ENCODE measurements around the gene TSHZ1. TPM values are rescaled to one million over a fixed set of nuclear protein-coding genes. Genes with fewer than 3 reads are reported as not detected.
A peak's percentile ranks its signal among the peaks of the same experiment; 100 is the strongest.

TSHZ1 gene
- total and polyA plus RNA-seq, 10 donors = 4.1 to 26.4 (median 18.2) TPM

DNA sequence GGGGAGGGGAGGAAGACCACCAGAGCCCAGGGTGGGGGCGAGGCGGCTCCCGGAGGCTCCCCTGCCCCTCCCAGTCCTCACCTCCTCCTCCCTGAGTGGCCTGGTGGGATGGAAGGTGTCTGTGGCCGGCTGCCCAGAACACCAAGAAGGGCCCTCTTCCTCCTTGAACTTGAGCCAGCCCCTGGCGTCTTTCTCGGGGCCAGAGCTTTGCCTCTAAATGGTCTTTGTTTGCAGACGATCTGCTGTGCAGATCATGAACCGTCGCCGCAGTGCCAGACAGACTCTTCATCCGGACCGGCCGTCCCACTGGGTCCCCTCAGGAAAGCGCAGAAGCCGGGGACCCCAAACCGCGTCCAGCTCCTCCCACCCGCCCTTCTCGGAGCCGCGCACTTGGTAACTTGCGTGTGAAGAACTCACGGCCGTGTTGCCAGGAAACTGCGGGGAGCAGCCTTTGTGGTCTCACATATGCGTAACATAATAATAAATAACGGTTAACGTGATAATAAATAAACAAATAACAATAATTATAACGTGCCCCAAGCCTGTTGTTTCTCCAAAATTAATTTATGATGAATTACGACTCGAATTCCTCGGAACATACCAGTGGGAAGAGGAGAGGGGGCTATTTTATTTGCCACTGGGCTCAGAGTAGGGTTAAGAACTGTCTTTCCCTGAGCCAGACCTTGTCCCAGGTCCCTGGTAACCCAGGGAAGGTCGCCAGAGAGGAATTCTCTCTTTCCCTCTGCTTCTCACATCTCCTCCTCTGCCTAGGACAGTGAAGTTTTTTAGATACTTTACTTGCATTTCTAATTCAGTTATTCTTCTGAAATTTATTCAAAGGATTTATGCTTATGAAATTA, 42.6 kb upstream of the TSHZ1 start:
- 46 to 71% (median 63%) methylated on average over 33 of the region's 33 CpGs for WGBS, 5 donors
- no peaks in the 10 kb centered on the region for H3K36me3 ChIP-seq
- no peaks in the 10 kb centered on the region for H3K9me3 ChIP-seq
- TF ChIP-seq, protein P1, sequence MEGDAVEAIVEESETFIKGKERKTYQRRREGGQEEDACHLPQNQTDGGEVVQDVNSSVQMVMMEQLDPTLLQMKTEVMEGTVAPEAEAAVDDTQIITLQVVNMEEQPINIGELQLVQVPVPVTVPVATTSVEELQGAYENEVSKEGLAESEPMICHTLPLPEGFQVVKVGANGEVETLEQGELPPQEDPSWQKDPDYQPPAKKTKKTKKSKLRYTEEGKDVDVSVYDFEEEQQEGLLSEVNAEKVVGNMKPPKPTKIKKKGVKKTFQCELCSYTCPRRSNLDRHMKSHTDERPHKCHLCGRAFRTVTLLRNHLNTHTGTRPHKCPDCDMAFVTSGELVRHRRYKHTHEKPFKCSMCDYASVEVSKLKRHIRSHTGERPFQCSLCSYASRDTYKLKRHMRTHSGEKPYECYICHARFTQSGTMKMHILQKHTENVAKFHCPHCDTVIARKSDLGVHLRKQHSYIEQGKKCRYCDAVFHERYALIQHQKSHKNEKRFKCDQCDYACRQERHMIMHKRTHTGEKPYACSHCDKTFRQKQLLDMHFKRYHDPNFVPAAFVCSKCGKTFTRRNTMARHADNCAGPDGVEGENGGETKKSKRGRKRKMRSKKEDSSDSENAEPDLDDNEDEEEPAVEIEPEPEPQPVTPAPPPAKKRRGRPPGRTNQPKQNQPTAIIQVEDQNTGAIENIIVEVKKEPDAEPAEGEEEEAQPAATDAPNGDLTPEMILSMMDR (IDR thresholded peaks at IDR 0.05 in 8 of 11, conservative IDR thresholded peaks at IDR 0.05 in 3 of 11) = no peak
- TF ChIP-seq POLR2AphosphoS5 (IDR thresholded peaks at IDR 0.05) = peak in 2 of 3 donors; percentile 13 to 28
- peaks cover 0 to 6% (median 0%) of the 10 kb centered on the region in 6 donors for H3K4me1 ChIP-seq
- H3K27ac ChIP-seq = no peak overlapping the region
- peak overlapping the region in 4 of 8 donors; percentile 8 to 54 (median 24) for H3K4me3 ChIP-seq
- H3K27me3 ChIP-seq (replicated peaks in 1 of 7) = peaks cover 0 to 3% (median 0%) of the 10 kb centered on the region in 7 donors
- intact Hi-C loops (cut with DNase I; ENCODE audit: low total_unique reads) = no loop called here
- no peak for DNase-seq

DNA sequence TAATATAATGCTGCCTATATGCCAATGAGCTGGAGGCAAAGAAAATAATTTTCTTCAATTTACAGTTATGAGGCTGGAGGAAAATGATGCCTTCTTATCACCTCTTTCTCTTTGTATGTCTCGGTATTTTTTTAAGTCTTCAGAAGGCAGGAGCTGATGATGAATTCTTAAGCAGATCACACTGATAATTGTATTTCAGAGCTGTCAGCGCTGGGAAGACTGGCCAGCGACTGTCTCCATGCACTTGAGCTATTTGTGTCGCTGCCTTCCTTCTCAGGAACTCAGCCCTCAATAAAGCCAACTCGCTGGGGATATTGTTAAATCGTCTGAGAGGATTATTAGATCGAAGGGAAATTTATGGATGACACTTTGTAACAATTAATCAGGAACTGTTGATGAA, 42.0 kb upstream of the TSHZ1 start:
- intact Hi-C loops (cut with DNase I; ENCODE audit: low total_unique reads) = no loop called here
- no peak overlapping the region for H3K4me3 ChIP-seq
- H3K27me3 ChIP-seq (replicated peaks in 1 of 7) = peaks cover 0 to 3% (median 0%) of the 10 kb centered on the region in 7 donors
- no peaks in the 10 kb centered on the region for H3K9me3 ChIP-seq
- WGBS, 5 donors = 64 to 78% (median 74%) methylated on average over 7 of the region's 7 CpGs
- no peak overlapping the region for H3K27ac ChIP-seq
- no peak for DNase-seq
- H3K4me1 ChIP-seq = peaks cover 0 to 11% (median 0%) of the 10 kb centered on the region in 6 donors
- no peak for TF ChIP-seq POLR2A (IDR thresholded peaks at IDR 0.05)
- TF ChIP-seq, protein P1 (IDR thresholded peaks at IDR 0.05 in 8 of 11, conservative IDR thresholded peaks at IDR 0.05 in 3 of 11) = no peak
- no peak for TF ChIP-seq POLR2AphosphoS5 (IDR thresholded peaks at IDR 0.05)
- H3K36me3 ChIP-seq = no peaks in the 10 kb centered on the region

DNA sequence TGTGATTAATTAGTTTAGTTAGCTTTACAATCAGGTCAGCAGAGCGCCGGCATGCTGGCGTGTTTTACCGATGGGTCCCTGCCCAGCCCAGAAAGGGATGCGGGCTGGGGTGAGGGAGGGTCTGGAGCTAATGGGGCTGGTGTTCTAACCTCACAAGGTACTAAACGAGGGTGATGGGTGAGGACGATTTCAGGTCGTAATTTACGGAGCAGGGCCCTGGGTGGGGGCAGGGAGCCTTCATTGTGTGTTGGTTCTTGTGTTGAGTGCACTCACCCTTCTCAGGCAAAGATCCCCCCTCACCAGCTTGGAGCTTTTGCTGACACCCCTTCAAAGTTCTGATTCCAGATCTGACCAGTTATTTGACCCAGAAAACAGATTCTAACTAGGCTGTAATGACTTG, 41.2 kb upstream of the TSHZ1 start:
- peaks cover 0 to 3% (median 0%) of the 10 kb centered on the region in 7 donors for H3K27me3 ChIP-seq (replicated peaks in 1 of 7)
- H3K27ac ChIP-seq = no peak overlapping the region
- H3K4me1 ChIP-seq = peaks cover 0 to 11% (median 0%) of the 10 kb centered on the region in 6 donors
- no peak overlapping the region for H3K4me3 ChIP-seq
- intact Hi-C loops (cut with DNase I; ENCODE audit: low total_unique reads) = no loop called here
- no peak for TF ChIP-seq POLR2AphosphoS5 (IDR thresholded peaks at IDR 0.05)
- TF ChIP-seq, protein P1 (IDR thresholded peaks at IDR 0.05 in 8 of 11, conservative IDR thresholded peaks at IDR 0.05 in 3 of 11) = no peak
- no peak for TF ChIP-seq POLR2A (IDR thresholded peaks at IDR 0.05)
- no peak for DNase-seq
- whole genome bisulfite sequencing, 5 donors = 87 to 93% (median 89%) methylated on average over 9 of the region's 9 CpGs
- no peaks in the 10 kb centered on the region for H3K36me3 ChIP-seq
- H3K9me3 ChIP-seq = no peaks in the 10 kb centered on the region

DNA sequence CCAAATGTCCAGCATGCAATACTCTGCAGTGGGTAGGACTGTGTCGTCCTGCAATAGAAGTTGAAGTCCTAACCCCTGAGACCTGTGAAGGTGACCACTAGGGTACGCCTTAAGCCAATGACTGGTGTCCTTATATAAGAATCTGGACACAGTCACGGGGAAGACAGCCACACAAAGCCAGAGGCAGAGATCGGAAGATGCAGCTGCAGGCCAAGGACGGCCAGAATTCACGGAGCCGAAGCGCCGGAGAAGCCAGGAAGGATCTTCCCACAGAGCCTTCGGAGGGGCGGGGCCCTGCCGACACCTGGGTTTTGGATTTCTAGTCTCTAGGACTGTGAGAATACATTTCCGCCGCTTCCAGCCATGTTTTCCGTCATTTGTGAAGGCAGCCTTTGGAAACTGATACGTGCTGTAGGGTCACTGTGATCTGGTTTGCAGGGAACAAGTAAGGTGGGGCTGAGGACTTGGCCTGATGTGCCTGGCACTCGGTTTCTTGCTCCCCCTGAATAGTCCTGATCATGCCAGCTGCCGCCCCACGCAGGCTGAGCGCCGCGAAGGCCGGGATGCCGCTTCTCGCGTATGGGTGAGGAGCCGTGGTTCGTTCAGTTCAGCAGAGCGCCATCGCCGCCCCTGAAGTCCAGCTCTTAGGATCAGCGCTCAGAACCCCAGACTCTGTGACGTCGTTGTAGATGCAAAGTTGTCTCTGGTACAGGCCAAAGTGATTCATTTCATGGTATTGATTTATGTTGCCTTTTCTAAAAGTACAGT, 40.4 kb upstream of the TSHZ1 start:
- peaks cover 0 to 3% (median 0%) of the 10 kb centered on the region in 7 donors for H3K27me3 ChIP-seq (replicated peaks in 1 of 7)
- no peak overlapping the region for H3K27ac ChIP-seq
- TF ChIP-seq, protein P1 (IDR thresholded peaks at IDR 0.05 in 8 of 11, conservative IDR thresholded peaks at IDR 0.05 in 3 of 11) = no peak
- TF ChIP-seq POLR2AphosphoS5 (IDR thresholded peaks at IDR 0.05) (no peak), POLR2A (IDR thresholded peaks at IDR 0.05) (no peak)
- 92 to 95% (median 94%) methylated on average over 34 of the region's 34 CpGs for WGBS, 5 donors
- peaks cover 0 to 11% (median 0%) of the 10 kb centered on the region in 6 donors for H3K4me1 ChIP-seq
- intact Hi-C loops (cut with DNase I; ENCODE audit: low total_unique reads) = no loop called here
- H3K4me3 ChIP-seq = no peak overlapping the region
- no peak for DNase-seq
- H3K9me3 ChIP-seq = no peaks in the 10 kb centered on the region
- no peaks in the 10 kb centered on the region for H3K36me3 ChIP-seq

Measured in spleen (tissue), 11 donors.